Germinal center (tissue), 1 donor: ENCODE data around the gene DGAT2.
"Not testable (repeated sequence)": the region's sequence is repeated elsewhere in the genome, so short reads cannot be mapped to it uniquely, and the experiment has no call there.

Source experiments
- DNase-seq: peaks from one replicate; pipeline ENCODE4 v3.0.0; 2012; ENCODE audit warnings: mixed read lengths, low spot score

Gene DGAT2

GRCh38 chr11:75754933-75755332 lies 13.6 kb upstream of the DGAT2 start:
- DNase-seq: not testable (repeated sequence)

DNA sequence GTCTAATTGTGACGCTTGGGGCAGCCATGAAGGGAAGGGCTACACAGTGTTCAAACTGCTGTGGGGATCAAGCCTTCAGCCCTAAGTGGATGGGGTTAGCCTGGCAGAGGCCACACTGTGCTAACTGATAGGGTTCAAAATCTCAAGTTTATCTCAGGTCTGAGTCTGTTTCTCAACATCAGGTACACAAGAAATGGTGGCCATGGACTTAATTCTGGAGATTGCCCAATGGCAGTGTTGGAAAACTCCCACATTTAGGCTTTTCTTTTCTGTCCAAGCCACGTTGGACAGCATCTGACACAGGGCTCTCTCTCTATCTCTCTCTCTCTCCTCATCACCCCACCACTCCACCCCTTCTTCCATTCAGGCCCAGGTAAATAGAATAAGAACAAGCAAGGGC lies 10.9 kb upstream of the DGAT2 start:
- no peak for DNase-seq

GRCh38 chr11:75759832-75760231 lies 8.7 kb upstream of the DGAT2 start:
- DNase-seq: no peak

DNA sequence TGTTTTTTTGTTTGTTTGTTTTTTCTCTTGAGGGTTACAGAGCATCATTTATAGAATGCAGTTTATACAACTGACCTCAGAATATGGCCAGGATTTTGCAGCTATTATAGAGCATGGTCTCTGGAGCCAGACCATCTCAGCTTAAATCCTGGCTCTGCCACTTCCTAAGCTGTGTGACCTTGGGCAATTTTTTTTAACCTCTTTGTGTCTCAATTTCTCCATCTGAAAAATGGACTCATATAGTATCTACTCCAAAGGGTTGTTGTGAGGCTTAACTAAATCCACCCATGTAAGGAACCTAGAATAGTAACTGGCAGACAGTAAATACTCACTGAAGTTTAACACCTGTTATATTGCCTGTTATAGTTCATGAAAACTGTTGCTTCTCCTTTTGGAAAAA lies 8.3 kb upstream of the DGAT2 start:
- DNase-seq: no peak

DNA sequence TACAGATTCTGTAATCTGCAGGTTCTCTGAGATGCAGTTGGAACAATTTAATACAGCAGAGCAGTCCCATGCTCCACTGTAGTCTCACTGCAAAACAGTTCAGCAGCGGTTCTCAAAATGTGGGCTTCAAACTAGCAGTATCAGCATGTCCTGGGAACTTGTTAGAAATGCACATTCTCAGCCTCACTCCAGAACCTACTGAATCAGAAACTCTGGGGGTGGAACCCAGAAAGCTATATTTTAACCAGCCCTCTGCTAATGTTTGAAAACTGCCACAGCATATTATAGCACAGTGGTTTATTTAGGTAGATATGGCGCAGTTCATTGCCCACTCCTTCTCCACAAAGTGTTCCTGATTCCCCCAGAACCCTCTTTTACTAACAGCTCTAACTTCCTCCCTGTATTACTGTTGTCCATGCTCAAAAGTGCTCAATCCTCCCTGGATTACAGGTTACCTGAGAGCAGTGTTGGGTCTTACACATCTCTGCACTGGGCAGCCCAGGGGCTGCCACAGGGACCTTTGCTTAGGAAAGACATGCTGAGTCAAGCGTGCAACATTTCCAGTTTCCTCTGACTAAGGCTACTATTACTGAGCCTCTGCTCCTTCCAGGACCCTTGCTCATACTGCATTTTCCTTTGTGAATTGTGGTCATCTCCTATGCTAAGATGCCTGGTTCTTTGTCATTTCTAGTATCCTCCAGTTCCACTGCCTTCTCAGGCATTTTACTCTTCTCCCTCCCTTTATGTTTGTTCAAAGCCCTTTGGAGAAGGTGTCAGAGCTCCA lies 7.7 kb upstream of the DGAT2 start:
- no peak for DNase-seq

DNA sequence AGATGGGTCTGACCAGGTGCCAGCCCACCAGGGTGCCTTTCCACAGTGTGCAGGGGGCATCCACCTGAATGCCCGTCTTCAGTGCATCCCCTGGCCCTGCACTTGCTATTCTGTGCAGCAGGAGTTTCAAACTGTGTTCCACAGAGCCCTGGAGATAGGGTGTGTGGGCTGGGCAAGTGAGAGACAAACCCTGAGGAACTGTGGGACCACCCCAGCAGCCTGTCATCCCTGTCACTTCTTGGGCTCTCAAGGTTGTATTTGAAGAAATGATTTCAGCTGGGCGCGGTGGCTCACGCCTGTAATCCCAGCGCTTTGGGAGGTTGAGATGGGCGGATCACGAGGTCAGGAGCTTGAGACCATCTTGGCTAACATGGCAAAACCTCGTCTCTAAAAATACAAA lies 6.4 kb upstream of the DGAT2 start:
- DNase-seq: no peak

GRCh38 chr11:75762885-75763284 lies 5.7 kb upstream of the DGAT2 start:
- no peak for DNase-seq

GRCh38 chr11:75763846-75764245 lies 4.7 kb upstream of the DGAT2 start:
- no peak for DNase-seq

DNA sequence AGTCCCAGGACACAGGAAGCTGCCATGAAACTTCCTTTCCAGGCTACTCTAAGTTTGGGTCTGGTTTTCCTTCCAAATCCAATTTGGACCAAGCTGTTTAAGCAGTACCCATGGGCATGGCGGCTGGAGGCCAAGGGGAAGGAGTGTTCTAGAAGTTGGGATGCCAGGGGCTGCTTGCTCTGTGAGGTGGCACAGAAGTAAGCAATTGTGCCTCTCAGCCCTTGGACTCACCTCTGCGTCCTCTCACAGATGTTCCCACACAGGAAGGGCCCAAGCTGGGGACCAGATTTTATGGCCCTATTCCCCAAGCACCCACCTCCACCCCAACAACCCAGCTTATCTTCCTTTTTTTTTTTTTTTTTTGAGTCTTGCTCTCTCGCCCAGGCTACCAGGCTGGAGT lies 3.5 kb upstream of the DGAT2 start:
- DNase-seq: no peak

GRCh38 chr11:75766443-75767227 lies 1.9 kb upstream of the DGAT2 start:
- no peak for DNase-seq

DNA sequence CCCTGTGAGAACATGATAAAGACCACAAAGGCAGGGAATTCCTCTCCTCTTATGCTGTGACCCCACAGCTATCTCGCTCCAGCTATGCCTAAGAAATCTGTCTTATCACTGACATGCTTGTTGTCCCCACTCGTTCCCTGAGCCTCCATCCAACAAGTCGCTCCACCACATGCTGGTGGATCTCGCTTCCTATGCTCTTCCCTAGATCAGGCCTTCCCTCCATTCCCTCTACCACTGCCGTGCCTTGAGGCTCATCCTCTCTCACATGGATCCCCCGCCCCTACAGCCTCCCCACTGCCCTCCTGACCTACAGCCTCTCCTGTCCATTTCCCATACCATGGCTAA lies 1.4 kb upstream of the DGAT2 start:
- no peak for DNase-seq

GRCh38 chr11:75767793-75768111 lies 826 bp upstream of the DGAT2 start:
- no peak for DNase-seq

GRCh38 chr11:75768909-75769771 lies 562 bp downstream of the DGAT2 start:
- DNase-seq: peak; percentile 24

DNA sequence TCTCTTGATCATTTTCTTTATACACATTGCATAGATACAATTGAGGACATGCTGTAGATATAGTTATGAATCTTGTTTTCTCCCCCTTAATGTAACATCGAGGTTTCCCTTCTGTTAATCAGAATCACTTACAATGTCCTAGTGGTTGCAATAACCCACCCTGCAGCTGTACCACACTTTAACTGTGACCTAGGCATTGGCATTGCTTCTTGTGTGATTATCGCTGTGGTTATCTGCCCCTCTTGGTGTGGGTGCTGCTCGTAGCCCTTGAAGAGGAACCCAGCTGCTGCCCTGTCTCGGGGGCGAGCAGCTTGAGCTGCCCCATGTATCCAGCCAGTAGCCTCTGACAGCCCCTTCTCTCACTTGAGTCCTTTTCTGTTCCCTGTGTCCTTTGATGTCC lies 1.5 kb downstream of the DGAT2 start:
- no peak for DNase-seq

- no peak for DNase-seq
Measured at GRCh38 chr11:75771646-75772410, 3.2 kb downstream of the DGAT2 start.

GRCh38 chr11:75773595-75774353 lies 5.2 kb downstream of the DGAT2 start:
- peak; percentile 78 for DNase-seq

DNA sequence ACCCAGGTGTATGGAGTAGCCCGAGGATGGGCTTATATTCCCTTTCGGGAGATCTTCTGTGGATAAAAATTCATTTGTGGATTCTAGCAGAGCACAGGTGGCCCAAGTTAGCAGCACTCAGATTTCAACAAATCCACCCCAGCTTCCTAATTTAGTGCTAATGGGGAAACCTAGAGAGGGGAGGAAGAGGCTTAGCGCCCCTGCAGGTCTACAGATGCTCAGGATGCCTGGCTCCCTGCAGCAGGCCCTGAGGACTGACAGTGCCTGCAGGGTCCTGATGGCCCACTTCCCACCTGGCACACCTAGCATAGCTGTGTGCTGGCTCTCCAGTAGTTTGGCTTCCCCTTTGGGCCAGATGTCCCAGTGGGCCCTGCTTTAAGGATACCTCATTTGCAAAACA lies 6.5 kb downstream of the DGAT2 start:
- no peak for DNase-seq

DNA sequence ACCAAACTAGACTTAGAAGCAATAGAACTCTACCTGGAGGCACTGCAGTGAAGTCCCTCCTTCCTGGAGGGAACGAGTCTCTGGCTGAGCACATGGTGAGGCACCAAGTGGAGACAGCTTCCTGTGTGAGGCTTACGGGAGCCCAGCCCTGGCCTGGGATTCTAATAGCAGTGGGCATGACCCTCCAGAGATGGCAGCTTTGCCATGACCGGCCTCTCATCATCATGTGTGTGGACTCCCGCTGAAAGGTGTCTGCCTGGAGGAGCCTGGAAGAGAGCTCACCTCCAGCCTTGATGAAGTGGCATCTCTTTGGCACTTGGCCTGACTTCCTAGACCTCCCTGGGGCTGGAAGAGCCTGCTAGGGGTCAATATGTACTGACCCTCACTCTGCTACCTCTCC lies 8.0 kb downstream of the DGAT2 start:
- no peak for DNase-seq

- no peak for DNase-seq
Measured at GRCh38 chr11:75777461-75778110, 9.0 kb downstream of the DGAT2 start.

- no peak for DNase-seq
Measured at GRCh38 chr11:75778962-75779361, 10.4 kb downstream of the DGAT2 start.

DNA sequence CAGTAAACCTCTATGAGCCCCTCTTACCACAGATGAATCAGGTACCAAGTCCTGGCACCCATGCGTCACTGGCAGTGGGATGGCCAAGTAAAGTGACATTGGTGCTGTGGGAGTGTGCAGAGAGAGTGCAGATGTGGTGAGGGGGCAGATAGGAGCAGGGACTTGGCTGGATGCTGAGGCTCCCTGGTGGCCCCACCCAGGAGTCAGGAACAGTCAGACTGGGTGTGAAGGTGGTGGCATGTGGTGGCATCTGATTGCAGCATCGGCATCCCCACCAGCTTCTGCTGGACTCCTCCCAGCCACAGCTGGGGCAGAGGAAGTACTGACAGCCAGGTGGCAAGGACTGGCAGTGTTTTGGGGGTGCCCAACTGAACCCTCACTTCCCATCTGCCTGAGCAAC lies 11.4 kb downstream of the DGAT2 start:
- DNase-seq: no peak
